ENCODE data around the gene RIMKLA. TPM values are rescaled to one million over a fixed set of nuclear protein-coding genes. Genes with fewer than 3 reads are reported as not detected.

The RIMKLA gene
- total and polyA plus RNA-seq, 7 donors, result 0.12 to 1.2 (median 1.0) TPM

GRCh38 chr1:42429603-42430002 is 49.0 kb downstream of the RIMKLA start:
- 58 to 69% (median 60%) methylated on average over 1 of the region's 1 CpG for WGBS, 3 donors
- Histone ChIP-seq H3K27ac (no peak overlapping the region), H3K4me1 (no peaks in the 10 kb centered on the region), H3K9me3 (no peaks in the 10 kb centered on the region), H3K27me3 (ENCODE audit: insufficient read depth in 3 of 3, low read length in 2 of 3) (no peaks in the 10 kb centered on the region), H3K36me3 (ENCODE audit: insufficient read depth in 1 of 2, low read depth in 1 of 2) (no peaks in the 10 kb centered on the region), H3K4me3 (no peak overlapping the region)
- DNase-seq (no peak), ATAC-seq (no peak)
- TF ChIP-seq CTCF (IDR thresholded peaks at IDR 0.05), result no peak
- intact Hi-C loops (cut with DNase I), result no loop called here

- 81 to 89% (median 82%) methylated on average over 3 of the region's 3 CpGs for WGBS, 3 donors
- no peak for ATAC-seq
- no peak overlapping the region for H3K27ac ChIP-seq
- H3K27me3 ChIP-seq (ENCODE audit: insufficient read depth in 3 of 3, low read length in 2 of 3), result no peaks in the 10 kb centered on the region
- no peak overlapping the region for H3K4me3 ChIP-seq
- H3K4me1 ChIP-seq, result no peaks in the 10 kb centered on the region
- no peak for DNase-seq
- H3K9me3 ChIP-seq, result no peaks in the 10 kb centered on the region
- H3K36me3 ChIP-seq (ENCODE audit: insufficient read depth in 1 of 2, low read depth in 1 of 2), result no peaks in the 10 kb centered on the region
- no peak for TF ChIP-seq CTCF (IDR thresholded peaks at IDR 0.05)
- intact Hi-C loops (cut with DNase I), result no loop called here
These were observed 49.9 kb downstream of the RIMKLA start for GRCh38 chr1:42430286-42431135.

DNA sequence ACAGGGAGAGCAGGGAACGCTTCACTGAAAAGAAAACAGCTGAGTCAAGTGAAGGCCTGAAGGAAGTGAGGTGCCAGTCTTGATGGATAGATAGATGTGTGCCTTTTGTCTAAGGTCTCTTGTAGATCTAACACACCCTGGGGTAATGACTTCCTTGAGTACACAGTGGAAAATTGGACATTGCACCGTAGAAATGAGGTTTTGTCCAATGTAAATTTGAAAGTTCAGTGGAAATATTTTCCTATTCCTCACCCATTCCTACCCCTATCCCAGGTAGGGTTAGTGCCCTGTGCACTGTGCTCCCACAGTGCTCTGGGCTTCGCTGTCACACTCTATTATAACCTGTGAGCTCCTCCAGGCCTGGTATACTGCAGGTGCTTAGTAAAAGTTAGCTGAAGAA is 50.9 kb downstream of the RIMKLA start:
- Histone ChIP-seq H3K9me3 (no peaks in the 10 kb centered on the region), H3K36me3 (ENCODE audit: insufficient read depth in 1 of 2, low read depth in 1 of 2) (no peaks in the 10 kb centered on the region), H3K27me3 (ENCODE audit: insufficient read depth in 3 of 3, low read length in 2 of 3) (no peaks in the 10 kb centered on the region), H3K4me3 (no peak overlapping the region), H3K4me1 (no peaks in the 10 kb centered on the region), H3K27ac (no peak overlapping the region)
- intact Hi-C loops (cut with DNase I), result no loop called here
- DNase-seq (no peak), ATAC-seq (no peak)
- no peak for TF ChIP-seq CTCF (IDR thresholded peaks at IDR 0.05)
- 82 to 90% (median 83%) methylated on average over 3 of the region's 3 CpGs for WGBS, 3 donors

DNA sequence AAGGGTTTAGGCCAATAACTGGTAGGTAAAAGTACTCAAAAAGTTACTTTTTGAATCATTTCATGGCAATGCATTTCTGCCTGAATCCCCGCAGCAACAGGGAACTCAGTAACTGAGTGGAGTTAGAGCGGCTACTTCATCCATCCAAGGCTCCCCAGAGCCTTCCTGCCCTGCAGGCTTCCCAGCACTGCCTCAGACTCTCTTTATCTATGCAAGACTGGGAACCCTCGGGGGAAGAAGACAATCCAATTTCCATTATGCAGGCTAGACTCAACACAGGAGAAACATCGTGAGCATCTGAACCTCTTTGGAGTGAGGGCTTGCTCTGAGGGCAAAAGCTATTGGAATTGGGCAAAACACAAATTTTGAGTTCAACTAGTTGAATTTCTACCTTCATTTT is 52.1 kb downstream of the RIMKLA start:
- Histone ChIP-seq H3K4me3 (no peak overlapping the region), H3K9me3 (no peaks in the 10 kb centered on the region), H3K27ac (no peak overlapping the region), H3K4me1 (no peaks in the 10 kb centered on the region), H3K27me3 (ENCODE audit: insufficient read depth in 3 of 3, low read length in 2 of 3) (no peaks in the 10 kb centered on the region), H3K36me3 (ENCODE audit: insufficient read depth in 1 of 2, low read depth in 1 of 2) (no peaks in the 10 kb centered on the region)
- intact Hi-C loops (cut with DNase I), result no loop called here
- ATAC-seq (no peak), DNase-seq (no peak)
- 83 to 86% (median 85%) methylated on average over 4 of the region's 4 CpGs for WGBS, 3 donors
- TF ChIP-seq CTCF (IDR thresholded peaks at IDR 0.05), result no peak

DNA sequence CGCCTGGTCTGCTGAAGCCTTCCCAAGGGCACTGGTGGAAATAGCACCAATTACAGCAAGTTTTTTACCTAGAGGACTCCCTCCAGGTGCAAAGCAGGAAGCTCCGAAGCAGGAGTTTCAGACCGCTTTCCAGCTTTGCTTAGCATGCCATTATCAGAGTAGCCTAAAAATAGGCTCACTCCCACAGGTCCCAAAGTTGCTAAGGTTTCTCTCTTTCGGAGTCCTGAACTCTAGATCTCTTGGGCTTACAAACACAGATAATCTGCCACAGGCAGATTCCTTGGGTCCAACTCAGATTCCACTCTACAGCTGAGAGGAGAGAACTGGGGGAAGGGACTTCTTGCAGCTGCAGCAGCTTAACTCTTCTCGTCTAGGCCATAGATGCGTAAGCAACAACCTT is 52.8 kb downstream of the RIMKLA start:
- no peaks in the 10 kb centered on the region for H3K36me3 ChIP-seq (ENCODE audit: insufficient read depth in 1 of 2, low read depth in 1 of 2)
- no peaks in the 10 kb centered on the region for H3K4me1 ChIP-seq
- ATAC-seq (no peak), DNase-seq (no peak)
- no peak overlapping the region for H3K4me3 ChIP-seq
- H3K27me3 ChIP-seq (ENCODE audit: insufficient read depth in 3 of 3, low read length in 2 of 3), result no peaks in the 10 kb centered on the region
- H3K9me3 ChIP-seq, result no peaks in the 10 kb centered on the region
- WGBS, 3 donors, result 73 to 78% (median 76%) methylated on average over 6 of the region's 6 CpGs
- H3K27ac ChIP-seq, result no peak overlapping the region
- intact Hi-C loops (cut with DNase I), result no loop called here
- no peak for TF ChIP-seq CTCF (IDR thresholded peaks at IDR 0.05)

Data from psoas muscle (tissue), 8 donors.